IPS-18a (cell line): ENCODE measurements around the gene ATP7B.

Experiments used
- H3K27ac ChIP-seq: one replicate; pipeline ENCODE4 v1.5.1; 2013; ENCODE audit warnings: low read length
- H3K27me3 ChIP-seq: one replicate; pipeline ENCODE4 v1.6.1; 2013; ENCODE audit warnings: mild to moderate bottlenecking, low read length; ENCODE audit not compliant: control insufficient read depth, insufficient read depth
- H3K36me3 ChIP-seq: one replicate; pipeline ENCODE4 v1.6.1; 2013; ENCODE audit warnings: low read depth, low read length; ENCODE audit not compliant: control insufficient read depth
- H3K4me1 ChIP-seq: one replicate; pipeline ENCODE4 v1.6.1; 2013; ENCODE audit warnings: low read depth, low read length; ENCODE audit not compliant: control insufficient read depth
- H3K4me3 ChIP-seq: one replicate; pipeline ENCODE4 v1.5.1; 2013; ENCODE audit warnings: low read length
- H3K9ac ChIP-seq: one replicate; pipeline ENCODE4 v1.6.1; 2013; ENCODE audit warnings: mild to moderate bottlenecking, low read length, moderate library complexity
- H3K9me3 ChIP-seq: one replicate; pipeline ENCODE4 v1.6.1; 2013; ENCODE audit warnings: low read depth, low read length; ENCODE audit not compliant: control insufficient read depth

Gene ATP7B

GRCh38 chr13:51923983-51924539, 87.2 kb downstream of the ATP7B start:
- Histone ChIP-seq H3K36me3 (no peaks in the 10 kb centered on the region), H3K9ac (no peak overlapping the region), H3K4me3 (no peak overlapping the region), H3K27me3 (no peaks in the 10 kb centered on the region), H3K9me3 (no peaks in the 10 kb centered on the region), H3K4me1 (no peaks in the 10 kb centered on the region), H3K27ac (no peak overlapping the region)

DNA sequence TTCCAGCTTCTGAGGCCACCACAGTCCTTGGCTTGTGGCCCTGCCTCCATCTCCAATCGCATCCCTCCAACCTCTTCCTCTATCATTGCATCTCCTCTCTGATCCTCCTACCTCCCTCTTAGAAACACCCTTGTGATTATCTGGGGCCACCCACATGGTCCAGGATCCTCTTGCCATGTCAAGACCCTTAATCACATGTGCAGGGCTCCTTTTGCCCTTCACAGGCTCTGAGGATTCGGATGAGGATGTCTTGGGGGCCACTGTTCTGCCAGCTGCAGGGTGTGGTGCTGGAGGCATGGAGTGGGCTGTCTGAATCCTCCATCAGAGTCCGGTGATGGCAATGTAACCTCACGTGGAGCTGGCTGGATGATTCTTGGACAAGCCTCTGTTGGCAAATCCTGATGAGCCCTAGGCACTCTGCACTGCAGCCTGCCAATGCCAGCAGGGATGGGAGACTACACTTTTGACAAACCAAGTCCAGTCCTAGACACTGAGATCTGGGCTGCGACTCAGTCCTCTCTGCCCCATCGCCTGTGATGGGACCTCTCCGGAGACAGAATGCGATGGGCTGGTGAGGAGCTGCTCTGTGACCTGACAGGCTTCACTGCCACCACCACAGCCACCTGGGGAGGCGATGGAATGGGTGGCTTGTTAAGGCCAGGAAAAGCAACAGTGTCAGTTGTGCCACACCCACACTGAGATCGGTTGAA, 88.3 kb downstream of the ATP7B start:
- H3K27ac ChIP-seq: no peak overlapping the region
- H3K4me1 ChIP-seq: no peaks in the 10 kb centered on the region
- no peaks in the 10 kb centered on the region for H3K27me3 ChIP-seq
- no peak overlapping the region for H3K4me3 ChIP-seq
- no peaks in the 10 kb centered on the region for H3K36me3 ChIP-seq
- no peak overlapping the region for H3K9ac ChIP-seq
- H3K9me3 ChIP-seq: no peaks in the 10 kb centered on the region

DNA sequence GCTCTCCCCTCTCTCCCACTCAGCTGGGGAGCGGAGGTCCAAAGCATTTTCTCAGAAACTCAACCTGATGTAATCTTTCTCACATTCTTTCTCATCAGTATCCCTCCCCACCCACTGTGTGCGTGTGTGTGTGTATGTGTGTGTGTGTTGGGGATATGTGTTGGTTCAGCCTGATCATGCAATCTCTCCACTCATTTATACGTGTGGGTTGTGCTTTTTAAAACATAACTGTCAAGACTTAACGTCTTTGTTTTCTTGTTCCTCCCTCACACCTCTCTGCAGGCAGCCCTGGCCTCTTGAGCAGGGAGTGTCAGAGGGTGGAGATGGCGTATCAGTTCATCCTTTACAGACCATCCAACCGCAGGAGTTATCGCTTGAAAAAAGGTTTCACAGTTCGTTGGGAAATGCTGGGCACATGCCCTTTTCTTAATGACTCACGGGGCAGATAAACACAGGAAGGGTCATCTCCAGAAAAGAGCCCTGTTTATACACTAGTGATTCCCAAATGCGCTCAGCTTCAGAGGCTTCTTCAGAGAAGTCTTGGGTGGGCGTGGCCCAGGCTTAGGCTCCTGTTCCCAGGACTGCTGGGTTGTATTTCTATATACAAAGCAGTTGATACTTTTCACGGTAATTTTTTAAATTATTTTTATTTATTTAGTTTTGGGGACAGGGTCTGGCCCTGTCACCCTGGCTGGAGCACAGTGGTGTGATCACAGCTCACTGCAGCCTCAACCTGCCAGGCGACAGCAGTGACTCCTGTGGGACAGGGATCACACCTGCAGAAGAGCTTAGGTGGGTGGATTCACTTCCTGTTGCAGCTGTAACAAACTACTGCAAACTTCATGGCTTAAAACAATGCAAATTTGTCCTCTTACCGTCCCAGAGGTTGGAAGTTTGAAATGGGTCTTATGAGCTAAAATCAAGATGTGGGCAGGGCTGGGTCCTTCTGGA, 89.2 kb downstream of the ATP7B start:
- Histone ChIP-seq H3K27me3 (no peaks in the 10 kb centered on the region), H3K27ac (no peak overlapping the region), H3K36me3 (no peaks in the 10 kb centered on the region), H3K9ac (no peak overlapping the region), H3K9me3 (no peaks in the 10 kb centered on the region), H3K4me3 (no peak overlapping the region), H3K4me1 (no peaks in the 10 kb centered on the region)

DNA sequence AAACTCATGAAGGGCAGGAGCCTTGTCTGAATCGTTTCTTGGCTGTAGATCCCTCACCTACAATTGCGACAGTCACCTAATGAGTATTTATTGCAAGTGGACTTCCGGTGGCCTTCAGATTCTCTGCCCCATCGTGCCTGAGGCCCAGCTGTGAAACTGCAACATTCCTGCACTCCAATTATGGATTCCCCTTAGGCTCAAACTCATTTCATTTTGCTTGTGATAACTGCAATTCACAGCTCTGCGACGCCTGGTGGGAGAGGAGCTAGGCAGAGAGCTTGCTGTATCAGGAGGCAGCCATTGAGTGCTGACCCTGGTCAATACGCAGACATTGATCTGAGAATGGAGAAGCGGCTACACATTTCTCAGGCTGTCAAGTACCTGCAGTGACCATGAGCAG, 90.5 kb downstream of the ATP7B start:
- H3K27ac ChIP-seq: no peak overlapping the region
- no peak overlapping the region for H3K9ac ChIP-seq
- H3K4me1 ChIP-seq: no peaks in the 10 kb centered on the region
- H3K9me3 ChIP-seq: no peaks in the 10 kb centered on the region
- H3K36me3 ChIP-seq: no peaks in the 10 kb centered on the region
- no peaks in the 10 kb centered on the region for H3K27me3 ChIP-seq
- H3K4me3 ChIP-seq: no peak overlapping the region

DNA sequence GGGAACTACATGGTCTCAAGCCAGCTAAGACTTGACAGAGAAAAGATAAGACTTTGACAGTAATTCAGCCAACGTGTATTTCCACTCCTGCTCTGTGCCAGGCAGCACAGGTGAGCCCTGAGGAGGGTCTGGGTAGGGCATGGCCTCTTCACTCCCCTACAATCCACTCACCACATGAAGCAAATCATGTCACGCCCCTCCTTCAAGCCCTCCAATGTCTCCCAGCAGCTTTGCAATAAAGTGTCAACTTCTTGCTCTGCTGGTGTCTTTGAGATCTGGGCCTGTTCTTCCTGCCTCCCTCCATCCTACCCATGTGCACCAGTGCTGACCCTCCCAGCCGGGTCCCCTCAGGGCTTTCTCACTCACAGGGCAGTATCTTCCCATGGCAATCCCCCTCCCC, 91.0 kb downstream of the ATP7B start:
- Histone ChIP-seq H3K36me3 (no peaks in the 10 kb centered on the region), H3K27ac (no peak overlapping the region), H3K4me1 (no peaks in the 10 kb centered on the region), H3K4me3 (no peak overlapping the region), H3K9ac (no peak overlapping the region), H3K27me3 (no peaks in the 10 kb centered on the region), H3K9me3 (no peaks in the 10 kb centered on the region)

GRCh38 chr13:51919531-51919930, 91.7 kb downstream of the ATP7B start:
- H3K27me3 ChIP-seq: no peaks in the 10 kb centered on the region
- no peaks in the 10 kb centered on the region for H3K4me1 ChIP-seq

DNA sequence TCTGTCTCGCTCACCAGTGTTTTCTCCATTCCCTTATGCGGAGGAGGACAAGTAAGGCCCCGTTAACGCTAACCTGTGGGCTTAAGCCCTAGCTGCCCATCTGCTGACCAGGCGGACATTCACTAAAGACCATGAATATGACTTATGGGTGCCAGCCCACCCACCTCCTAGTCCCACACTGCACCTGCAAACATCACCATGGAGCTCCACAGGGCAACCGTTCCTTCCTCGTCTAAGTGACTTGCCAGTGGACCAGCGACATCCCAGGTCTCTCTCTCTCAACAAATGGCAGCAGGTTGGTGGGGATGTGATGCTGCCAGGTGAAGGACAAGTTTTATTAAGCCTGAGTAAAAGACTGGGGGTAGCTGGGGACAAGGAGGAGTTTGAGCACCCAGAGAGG, 94.3 kb downstream of the ATP7B start:
- Histone ChIP-seq H3K27me3 (no peaks in the 10 kb centered on the region), H3K4me1 (no peaks in the 10 kb centered on the region), H3K9me3 (no peaks in the 10 kb centered on the region), H3K4me3 (no peak overlapping the region), H3K27ac (no peak overlapping the region), H3K9ac (no peak overlapping the region), H3K36me3 (no peaks in the 10 kb centered on the region)

More at GRCh38 chr13:51919531-51919930, 91.7 kb downstream of the ATP7B start:
- Histone ChIP-seq H3K9me3 (no peaks in the 10 kb centered on the region), H3K9ac (no peak overlapping the region), H3K27ac (no peak overlapping the region), H3K36me3 (no peaks in the 10 kb centered on the region), H3K4me3 (no peak overlapping the region)

DNA sequence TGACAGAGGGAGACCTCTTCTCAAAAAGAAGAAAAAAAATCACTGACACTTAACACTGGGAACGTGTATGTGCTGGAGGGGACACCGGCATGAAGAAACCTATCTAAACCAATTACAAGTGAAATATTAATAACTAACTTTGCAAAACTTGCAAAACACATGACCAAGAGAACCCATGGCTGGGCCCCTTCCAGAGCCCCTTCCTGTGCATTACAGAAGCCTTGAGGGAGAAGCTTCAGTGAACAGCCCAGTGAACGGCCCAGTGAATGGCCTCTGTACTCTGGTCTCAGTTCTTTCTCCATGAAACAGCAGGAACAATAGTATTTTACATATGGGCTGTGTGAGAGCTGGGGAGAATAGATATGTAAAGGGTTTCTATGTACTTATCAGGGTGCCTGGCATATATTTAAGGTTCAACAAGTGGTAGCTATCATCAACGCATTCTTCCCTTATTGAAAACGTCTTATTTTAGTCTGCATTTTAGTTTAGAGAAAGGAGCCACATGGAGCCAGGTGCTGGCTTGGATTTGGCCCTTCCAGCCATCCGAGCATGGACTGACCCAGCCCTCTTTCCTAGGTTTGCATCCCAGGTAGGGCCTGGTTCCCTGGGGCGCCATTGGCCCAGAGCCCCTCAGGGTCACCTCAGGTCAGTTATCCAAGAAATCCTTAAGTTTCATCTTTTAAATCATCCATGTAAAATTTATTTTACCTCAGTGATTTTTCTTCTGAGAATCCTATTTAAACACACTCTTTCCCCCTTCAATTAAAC, 95.0 kb downstream of the ATP7B start:
- Histone ChIP-seq H3K9ac (no peak overlapping the region), H3K4me1 (no peaks in the 10 kb centered on the region), H3K36me3 (no peaks in the 10 kb centered on the region), H3K4me3 (no peak overlapping the region), H3K27me3 (no peaks in the 10 kb centered on the region), H3K9me3 (no peaks in the 10 kb centered on the region), H3K27ac (no peak overlapping the region)

GRCh38 chr13:51914137-51914493, 97.1 kb downstream of the ATP7B start:
- Histone ChIP-seq H3K4me1 (no peaks in the 10 kb centered on the region), H3K27ac (no peak overlapping the region), H3K9me3 (no peaks in the 10 kb centered on the region), H3K4me3 (no peak overlapping the region), H3K9ac (no peak overlapping the region), H3K36me3 (no peaks in the 10 kb centered on the region), H3K27me3 (no peaks in the 10 kb centered on the region)

DNA sequence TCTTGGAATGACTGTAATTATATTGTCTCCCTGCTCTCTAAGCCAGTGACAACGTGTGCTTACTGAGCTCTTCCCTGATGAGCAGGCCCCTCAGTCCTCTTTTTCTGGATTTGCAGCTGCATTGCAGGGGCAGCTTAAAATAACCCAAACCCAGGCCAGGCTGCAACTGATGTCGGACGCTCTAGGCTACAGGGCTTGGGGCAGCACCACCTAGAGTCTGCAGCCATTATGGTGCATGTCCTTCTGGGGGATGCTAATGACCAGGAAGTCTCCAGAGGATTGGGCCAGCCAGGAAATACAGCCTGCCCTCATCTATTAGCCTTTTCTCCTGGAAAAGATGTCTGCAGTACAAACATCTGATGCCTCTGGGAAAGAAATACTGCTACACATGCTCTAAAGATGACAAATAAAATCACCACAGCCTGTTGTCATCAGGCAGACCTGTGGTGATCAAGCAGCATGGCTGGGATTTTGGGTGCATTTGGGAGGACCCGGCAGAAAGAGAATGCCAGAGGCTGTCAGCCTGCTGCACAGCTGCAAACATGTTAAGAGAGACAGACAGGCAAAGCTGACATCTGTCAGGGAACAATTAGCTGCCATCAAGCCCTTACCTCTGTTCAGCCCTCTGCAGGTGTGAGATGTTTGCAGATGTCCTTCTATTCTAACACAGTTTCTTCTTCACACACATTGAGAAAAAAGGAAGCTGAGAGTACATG, 97.7 kb downstream of the ATP7B start:
- Histone ChIP-seq H3K9me3 (no peaks in the 10 kb centered on the region), H3K27ac (no peak overlapping the region), H3K9ac (no peak overlapping the region), H3K36me3 (no peaks in the 10 kb centered on the region), H3K27me3 (no peaks in the 10 kb centered on the region), H3K4me3 (no peak overlapping the region), H3K4me1 (no peaks in the 10 kb centered on the region)
